Stimulated activated CD8-positive, alpha-beta memory T cell treated with anti-CD3 and anti-CD28 coated beads, Interleukin-12 subunit alpha, Interleukin-12 subunit beta, amount 100 ng/mL, for 4 hours (primary cell): ENCODE data around the gene TRMT61B.

Experiments
- DNase-seq: peaks from one replicate; pipeline ENCODE4 v3.0.0-alpha.2; 2020; ENCODE audit warnings: low read depth

Gene TRMT61B

DNA sequence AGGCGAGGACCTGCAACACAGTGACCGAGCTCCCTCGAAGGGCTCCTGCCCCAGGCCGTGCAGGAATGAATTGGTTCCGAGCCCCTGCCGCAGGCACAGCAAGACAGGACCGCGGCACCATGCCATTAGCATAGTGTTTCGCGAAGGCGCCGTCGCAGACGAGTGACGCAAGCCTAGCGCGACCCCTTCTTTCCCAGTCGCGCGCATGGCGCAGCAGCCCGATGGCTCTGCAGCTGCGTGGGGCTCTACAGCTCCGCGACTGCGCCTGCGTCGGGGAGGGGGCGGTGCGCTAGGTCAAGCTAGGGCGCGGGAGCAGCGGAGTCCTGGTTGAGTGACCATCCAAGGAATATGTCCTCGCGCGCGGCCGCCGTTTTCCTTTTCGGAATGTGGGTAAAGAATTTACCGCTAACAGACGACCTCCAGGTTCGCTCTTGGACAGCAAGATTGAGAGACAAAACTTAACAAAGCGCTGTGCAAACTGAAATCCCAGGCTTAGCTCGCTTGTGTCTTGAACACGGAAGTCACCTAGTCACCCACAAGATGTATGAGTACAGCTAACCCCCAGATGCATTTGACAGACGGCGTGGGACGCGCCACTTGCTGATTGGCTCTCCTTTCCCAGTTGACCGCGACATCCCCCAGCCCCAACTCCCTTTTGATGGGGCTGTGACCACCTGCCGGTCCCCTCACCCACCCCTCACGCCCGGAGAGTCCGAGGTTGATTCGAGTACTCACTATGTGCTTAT lies at the start of gene TRMT61B:
TSS of gene TRMT61B (minus strand) at position 164 of the 746 bp plus-strand sequence. CDS start at position 132, 32 bp downstream.
- DNase-seq: peak; percentile 95

DNA sequence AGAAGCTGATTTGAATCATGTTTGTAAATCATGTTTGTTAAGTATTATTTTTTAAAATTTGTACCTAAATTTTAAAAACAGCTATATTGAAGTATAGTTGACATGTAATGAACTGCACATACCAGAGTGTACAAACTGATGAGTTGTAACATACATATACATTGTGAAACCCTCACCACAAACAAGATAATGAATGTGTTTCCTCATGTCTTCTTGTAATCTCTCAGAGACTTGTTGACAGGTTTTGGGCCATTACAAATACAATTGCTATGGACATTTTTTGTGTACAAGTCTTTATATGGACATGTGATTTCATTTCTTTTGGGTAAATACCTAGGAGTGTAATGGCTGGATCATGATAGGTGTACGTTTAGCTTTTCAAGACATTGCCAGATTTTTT lies 45.8 kb upstream of the TRMT61B start:
- no peak for DNase-seq

DNA sequence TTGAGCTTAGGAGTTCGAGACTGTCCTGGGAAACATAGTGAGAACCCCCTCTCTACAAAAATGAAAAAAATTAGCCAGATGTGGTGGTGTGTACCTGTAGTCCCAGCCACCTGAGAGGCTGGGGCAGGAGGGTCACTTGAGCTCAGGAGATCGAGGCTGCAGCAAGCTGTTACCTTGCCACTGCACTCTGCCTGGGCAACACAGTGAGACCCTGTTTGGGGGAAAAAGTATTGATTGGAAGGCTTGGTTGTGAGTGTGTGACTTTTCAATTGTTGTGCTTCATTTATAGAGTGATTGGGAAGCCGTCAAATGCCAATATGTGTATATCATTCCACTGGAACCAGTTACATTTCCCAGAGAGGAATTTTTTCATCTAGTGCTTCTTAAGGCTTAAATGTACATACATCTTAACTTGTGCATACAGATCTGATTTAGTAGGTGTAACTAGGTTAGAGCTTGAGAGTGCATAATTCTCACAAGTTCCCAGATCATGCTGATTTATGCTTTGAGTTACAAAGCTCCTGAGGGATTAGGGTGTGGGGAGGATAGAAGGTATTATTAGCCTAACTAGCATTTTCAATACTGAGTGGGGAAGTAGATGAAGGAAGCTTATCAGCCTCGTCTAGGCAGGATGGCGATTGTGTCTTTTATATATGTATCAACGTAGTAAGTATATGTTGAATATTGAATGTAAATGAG lies 39.7 kb upstream of the TRMT61B start:
- no peak for DNase-seq

DNA sequence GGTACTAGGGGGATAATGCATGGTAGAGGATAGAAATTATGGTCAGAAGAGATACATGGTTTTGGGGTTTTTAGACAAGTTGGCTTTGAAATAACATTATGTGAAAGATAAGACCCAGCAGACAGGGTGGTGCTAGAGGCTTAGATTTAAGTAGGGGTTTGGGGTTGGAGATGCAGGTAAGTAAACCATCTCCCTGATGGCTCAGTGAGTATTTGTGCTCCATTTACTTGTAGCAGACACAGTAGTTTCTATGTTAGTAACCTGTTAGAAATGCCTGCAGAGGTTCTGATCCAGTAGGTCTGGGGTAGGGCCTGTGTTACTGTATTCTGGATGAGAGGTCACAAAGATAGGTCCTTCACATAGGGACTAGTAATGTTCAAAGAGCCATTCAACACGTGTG lies 38.1 kb upstream of the TRMT61B start:
- no peak for DNase-seq

DNA sequence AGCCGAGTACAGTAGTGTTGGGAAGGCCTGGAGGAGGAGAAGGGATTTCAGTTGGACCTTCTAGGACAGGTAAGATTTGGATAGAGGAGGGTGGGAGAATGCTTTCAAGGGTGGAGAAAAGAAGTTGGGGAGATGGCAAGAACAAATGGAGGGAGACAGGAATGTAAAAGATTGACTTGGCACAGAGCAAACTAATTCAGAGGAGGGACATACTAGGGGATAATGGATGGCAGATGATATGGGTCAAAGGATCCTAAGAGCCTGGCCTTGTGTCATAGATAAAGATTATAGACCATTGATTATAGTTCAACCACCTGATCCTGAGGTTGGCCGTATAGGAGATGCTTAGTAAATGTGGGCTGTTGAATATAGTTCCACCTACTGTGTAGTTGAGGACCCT lies 36.7 kb upstream of the TRMT61B start:
- DNase-seq: no peak

DNA sequence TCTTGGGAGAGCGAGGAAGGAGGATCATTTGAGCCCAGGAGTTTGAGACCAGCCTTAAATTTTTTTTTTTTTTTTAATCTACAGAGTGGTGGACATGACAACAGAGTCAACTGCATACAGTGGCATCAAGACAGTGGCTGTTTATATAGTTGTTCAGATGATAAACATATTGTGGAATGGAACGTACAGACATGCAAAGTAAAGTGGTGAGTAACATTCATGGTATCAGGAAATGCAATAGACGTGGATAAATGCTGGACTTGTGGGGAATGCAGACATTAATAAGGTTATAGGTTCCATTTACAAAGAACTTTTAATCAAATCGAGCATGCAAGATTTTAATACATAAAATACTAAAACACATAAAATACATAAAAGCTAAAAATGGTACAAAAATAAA lies 36.3 kb upstream of the TRMT61B start:
- no peak for DNase-seq

DNA sequence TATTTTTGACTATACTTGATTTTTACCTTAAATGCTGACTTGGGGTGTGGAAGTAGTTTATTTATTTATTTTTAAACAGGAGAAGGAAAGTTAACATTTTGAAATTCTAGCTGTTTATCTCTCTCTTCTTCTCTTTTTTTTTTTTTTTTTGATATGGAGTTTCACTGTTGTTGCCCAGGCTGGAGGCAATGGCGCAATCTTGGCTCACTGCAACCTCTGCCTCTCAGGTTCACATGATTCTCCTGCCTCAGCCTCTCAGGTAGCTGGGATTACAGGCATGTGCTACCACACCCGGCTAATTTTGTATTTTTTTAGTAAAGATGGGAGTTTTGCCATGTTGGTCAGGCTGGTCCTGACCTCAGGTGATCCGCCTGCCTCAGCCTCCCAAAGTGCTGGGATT lies 35.4 kb upstream of the TRMT61B start:
- DNase-seq: no peak

DNA sequence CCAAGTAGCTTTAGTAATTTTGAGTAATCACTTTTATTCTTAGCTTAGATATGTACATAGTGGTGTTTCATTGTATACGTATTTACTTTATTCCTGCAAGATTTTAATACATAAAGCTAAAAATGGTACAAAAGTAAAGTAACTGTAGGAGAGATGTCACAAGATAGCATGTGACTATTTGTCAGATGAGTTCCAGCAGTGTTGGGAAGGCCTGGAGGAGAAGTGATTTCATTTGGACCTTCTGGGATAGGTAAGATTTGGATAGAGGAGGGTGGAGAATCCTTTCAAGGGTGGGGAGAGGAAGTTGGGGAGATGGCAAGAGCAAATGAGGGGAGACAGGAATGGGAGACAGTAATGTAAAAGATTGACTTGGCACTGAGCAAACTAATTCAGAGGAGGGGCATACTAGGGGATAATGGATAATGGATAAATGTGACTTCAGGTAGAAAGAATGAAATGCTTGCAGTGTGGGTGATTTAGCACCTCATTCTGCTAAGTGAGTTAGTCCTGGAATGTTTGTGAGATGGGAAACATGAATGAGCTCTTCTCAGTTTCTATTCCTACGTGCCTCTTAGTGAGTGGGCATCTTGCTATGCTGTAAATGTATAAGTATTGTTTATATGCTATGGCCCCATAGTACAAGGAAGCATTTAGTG lies 34.8 kb upstream of the TRMT61B start:
- DNase-seq: no peak

DNA sequence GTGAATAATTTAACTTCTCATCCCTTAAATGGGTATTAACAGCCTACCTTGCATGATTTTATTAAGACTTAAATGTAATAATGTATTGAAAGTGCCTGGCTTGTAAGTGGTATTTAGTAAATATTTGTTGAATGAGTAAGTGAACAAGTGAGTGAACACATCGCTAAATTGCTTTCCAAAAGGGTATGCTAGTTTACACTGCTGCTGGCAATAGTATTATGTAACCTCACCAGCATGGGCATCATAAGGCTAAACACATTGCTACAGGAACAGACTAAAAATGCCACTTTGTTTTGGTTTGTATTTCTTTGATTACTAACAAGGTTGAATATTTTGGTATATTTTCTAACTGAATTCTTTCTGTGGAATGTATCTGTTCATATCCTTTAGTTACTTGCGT lies 34.2 kb upstream of the TRMT61B start:
- DNase-seq: no peak

DNA sequence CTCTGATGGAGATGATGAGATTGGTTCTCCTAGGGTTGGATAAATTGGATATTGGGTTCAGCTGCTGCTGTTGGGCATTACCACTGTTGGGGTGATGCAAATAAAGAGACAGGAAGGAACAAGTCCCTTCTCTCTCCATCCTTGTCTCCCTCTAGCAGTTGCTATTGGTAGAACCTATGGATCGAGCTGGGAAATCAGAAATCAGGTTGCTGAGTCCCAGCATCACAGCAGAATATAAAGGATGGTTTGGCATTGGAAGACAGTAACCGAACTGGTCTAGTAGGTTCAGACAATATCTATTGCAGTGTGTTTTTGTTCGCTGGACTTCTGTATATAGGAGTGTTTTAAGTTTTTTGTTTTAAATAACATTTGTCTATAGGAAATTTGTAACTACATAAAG lies 32.5 kb upstream of the TRMT61B start:
- DNase-seq: no peak

DNA sequence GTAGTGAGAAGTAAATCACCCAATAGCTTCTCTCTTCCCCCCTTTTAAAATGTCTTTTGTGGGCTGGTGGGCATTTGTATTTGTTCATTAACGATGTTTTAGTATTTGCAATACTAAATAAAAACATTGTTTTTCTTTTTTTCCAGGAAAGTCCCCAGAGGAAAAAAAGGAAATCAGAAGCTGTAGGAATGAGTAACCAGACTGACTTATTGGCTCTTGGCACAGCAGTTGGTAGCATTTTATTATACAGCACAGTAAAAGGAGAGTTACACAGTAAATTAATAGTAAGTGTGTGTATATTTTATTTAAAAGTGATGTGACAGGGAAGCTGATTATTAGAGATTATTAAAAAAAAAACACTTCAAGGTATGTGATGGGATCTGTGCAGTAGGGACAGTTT lies 31.7 kb upstream of the TRMT61B start:
- no peak for DNase-seq

DNA sequence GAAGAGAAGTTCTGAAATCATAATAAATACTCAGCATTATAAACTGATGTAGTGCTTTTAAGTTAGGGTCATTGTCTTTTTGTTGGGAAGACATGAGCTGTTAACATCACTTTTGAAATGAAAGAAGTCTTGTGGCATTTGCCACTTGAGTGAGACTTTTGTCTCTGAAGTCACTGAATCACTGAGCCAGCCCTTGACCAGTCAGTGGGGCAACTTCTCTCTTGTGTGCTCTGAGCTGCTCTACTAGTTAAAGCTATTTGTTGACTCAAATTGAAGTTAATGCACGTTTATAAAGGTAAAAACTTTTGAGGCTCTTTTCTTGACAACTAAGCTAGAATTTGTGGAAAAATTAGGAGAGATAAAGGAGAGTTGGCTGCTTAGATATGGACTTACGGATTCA lies 31.1 kb upstream of the TRMT61B start:
- no peak for DNase-seq

DNA sequence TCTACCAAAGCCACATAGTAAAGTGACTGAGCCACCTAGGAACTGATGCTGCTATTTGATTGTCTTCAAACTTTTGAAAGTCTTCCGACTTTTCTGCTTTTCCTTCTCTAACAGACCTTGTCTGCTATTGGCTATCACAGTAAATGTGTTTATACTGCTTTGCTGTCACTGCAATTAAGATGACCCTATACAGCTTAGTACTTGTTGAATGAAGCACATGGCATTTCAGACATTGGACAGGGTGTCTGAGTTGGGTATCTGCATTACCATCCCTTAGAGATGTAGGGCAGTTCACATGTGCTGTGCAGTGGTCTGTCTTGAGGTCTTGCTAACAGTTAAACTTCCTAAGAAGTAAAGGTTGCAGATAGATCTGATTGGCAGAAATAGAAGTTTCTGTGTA lies 27.9 kb upstream of the TRMT61B start:
- no peak for DNase-seq

DNA sequence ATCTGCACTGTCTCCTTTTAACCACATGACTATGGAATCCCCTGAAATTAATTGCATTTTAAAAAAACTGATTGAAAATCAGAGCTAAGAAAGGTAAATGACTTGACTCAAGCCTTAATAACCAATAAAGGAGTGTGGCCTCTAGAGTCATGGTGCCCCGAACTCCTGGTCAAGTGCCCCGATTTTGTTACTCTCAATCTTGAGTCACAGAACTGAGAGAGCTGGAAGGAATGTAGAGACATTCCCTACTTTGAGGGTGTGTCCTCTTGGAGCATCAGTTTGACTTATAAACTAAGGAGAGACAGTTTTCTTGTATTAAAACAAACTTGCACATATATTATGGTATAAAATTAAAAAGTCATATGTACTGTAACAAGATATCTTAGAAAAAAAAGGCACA lies 26.8 kb upstream of the TRMT61B start:
- DNase-seq: no peak

DNA sequence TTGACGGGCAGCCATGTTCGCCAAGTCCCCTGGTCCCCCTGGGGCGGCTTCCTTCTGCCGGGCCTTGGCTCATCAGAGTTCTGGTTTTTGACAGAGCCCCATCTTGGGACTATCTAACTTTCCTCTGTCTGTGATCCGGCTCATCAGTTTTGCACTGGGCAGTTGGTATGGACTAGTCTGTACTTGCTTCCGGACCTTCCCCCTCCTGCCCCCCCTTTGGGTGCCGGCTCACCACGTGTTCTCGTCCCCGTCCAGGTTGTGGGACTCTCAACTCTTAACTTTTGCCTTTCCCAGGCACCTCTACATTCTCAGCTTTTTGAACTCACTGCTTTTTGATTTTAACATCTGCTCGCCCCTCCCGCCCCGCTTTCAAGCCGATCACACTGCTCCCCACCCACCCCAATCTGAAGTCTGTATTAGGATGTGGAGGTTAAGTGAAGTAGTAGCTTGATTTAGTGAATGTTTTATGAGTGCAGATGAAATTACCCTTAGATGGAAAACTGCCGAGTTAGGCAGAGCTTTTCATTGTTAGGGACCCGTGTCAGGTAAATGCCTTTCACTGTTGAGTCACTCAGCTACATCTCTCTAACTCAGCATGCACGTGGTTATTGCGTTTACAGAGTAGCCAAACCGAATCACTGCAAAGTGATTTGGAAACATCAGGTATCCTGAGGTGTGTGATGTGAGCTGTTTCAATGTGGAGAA lies 25.2 kb upstream of the TRMT61B start:
- peak; percentile 28 for DNase-seq

DNA sequence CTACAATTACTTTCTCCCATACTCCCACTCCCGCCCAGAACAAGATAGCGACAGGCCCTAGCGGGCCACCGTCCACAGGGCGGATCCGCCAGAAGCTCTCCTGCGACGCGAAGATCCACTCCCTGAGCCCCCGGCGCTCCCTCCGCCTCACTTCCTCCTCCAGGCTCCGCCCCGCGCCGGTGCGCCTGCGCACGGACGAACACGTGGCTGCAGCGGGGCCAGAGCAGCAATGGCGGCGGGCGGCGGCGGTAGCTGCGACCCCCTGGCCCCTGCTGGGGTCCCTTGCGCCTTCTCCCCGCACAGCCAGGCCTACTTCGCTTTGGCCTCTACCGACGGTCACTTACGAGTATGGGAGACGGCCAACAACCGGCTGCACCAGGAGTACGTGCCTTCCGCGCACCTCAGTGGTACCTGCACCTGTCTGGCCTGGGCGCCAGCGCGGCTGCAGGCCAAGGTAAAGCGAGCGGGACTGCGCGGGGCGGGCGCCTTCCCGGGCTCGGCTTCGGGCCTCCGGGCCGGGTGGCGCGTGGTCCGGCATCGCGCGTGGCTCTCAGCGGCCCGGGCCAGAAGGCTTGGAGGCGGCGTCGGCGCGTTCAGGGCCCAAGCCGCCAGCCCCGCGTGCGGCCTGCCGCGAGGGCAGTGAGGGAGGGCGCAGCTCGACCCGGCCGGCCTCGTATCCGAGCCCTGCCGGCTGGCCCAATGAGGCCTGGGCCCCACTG lies 24.5 kb upstream of the TRMT61B start, which contains the start of gene WDR43:
TSS of gene WDR43 (plus strand) at position 198 of the 719 bp plus-strand sequence. CDS start at position 230, 32 bp downstream.
- DNase-seq: peak; percentile 98

DNA sequence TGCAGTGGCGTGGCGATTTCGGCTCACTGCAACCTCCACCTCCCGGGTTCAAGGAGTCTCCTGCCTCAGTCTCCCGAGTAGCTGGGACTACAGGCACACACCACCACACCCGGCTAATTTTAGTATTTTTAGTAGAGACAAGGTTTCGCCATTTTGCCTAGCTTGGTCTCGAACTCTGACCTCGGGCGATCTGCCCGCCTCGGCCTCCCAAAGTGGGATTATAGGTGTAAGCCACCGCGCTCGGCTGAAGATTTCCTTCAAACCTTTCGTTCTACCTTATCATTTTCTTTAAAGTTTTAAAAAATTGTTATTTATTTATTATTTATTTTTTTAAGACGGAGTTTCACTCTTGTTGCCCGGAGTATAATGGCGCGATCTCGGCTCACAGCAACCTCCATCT lies 23.4 kb upstream of the TRMT61B start:
- DNase-seq: no peak

DNA sequence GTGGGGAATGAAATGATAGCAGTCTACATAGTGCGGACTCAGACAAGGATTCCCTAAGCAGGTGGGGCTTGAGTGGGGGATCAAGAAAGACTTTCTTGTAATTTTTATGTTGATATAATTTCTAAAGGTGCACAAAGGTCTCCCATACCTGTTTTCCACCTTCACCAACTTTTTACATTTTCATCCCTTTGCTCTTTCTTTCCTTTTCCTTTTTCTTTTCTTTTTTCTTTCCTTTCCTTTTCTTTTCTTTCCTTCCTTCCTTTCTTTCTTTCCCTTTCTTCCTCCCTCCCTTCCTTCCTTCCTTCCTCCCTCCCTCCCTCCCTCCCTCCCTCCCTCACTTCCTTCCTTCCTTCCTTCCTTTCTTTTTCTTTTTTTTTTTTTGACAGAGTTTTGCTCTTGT lies 10.1 kb upstream of the TRMT61B start:
- DNase-seq: no peak

DNA sequence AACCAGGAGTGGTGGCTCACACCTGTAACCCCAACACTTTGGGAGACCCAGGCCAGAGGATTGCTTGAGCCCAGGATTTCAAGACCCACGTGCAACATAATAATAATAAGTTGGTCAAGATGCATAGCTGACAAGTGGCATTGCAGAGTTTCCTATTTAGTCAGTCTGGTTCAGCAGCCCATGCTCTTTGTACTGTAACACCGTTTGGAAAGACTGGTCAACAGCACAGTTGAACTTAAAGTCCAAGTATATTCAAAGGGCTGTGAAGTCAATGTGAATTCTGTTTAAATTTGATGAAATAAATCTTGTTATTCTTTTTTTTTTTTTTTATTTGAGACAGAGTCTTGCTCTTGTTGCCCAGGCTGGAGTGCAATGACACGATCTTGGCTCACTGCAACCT lies 1.5 kb upstream of the TRMT61B start:
- DNase-seq: no peak

DNA sequence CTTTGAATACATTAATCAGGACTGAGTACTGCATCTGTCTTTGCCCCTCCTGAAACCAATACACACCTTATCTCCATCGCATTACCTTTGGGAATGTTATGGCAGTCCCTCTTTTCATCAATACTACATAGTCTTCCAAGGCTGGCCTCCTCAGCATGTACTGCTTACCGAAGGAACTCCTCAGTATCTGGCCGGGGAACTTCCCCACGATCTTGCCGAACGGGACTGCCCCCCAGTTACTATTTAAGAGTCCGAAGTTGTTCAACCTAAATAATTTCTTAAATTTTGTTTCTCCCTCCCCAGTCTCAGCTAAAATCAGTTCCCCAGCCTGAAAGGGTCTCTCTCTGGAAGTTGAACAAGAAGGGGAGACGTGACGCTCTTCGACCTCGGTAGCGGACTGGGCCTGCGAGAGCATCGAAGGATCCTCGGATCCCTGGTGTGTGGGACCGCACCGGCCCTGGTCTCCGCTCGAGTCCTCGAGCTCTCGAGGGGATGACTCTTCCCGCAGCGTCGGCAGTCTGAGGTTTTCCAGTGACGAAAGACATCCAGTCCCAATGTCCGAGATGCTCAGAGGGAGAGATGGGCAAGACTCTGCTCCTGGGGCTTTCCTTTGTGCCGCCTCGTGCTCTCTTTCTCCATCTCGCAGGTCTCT lies 489 bp downstream of the TRMT61B start:
- no peak for DNase-seq

DNA sequence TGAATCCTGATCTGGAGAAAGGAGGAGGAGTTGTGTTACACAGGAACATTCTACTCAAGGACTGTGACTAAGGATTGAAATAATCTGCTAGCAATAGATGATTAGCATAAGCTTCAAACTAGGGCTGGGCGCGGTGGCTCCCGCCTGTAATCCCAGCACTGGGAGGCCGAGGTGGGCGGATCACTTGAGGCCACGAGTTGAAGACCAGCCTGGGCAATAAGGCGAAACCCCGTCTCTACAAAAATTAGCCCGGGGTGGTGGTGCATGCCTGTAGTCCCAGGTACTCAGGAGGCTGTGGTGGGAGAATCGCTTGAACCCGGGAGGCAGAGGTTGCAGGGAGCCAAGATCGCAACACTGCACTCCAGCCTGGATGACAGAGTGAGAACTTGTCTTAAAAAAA lies 1.5 kb downstream of the TRMT61B start:
- no peak for DNase-seq
